SK-N-MC (cell line): ENCODE data around the gene RAB13.
"Not testable (repeated sequence)": the region's sequence is repeated elsewhere in the genome, so short reads cannot be mapped to it uniquely, and the experiment has no call there.

ENCODE experiments used
- DNase-seq: peaks from one replicate; pipeline ENCODE4 v3.0.0-alpha.2; 2011; ENCODE audit warnings: low read depth, low spot score
- H3K27ac ChIP-seq: fragments of 200-600 bp; sonication (generic); 2 replicates; pipeline ENCODE4 v1.5.1; 2016; ENCODE audit warnings: mixed run types
- H3K36me3 ChIP-seq: fragments of 200-600 bp; sonication (generic); 2 replicates; pipeline ENCODE4 v1.6.1; 2017; ENCODE audit warnings: antibody characterized with exemption, low read length, mixed read lengths; ENCODE audit not compliant: insufficient read depth
- H3K4me3 ChIP-seq: fragments of 200-600 bp; sonication (generic); 2 replicates; pipeline ENCODE4 v1.5.1; 2016
- H3K9ac ChIP-seq: fragments of 200-600 bp; sonication (generic); 2 replicates; pipeline ENCODE4 v1.8.0; 2017; ENCODE audit warnings: mixed run types, mixed read lengths; ENCODE audit not compliant: insufficient read length
- H3K9me3 ChIP-seq: fragments of 200-600 bp; sonication (generic); 2 replicates; pipeline ENCODE4 v1.6.1; 2017; ENCODE audit warnings: low read depth, mild to moderate bottlenecking, antibody characterized with exemption, low read length, moderate library complexity, mixed read lengths
- EZH2 ChIP-seq: fragments of 200-600 bp; sonication (generic); IDR thresholded peaks from one replicate; pipeline ENCODE4 v1.6.1; 2017; ENCODE audit warnings: antibody characterized with exemption
- FOXP2 ChIP-seq: optimal IDR thresholded peaks from 2 replicates; pipeline ENCODE3; 2011; ENCODE audit warnings: mild to moderate bottlenecking, moderate library complexity; ENCODE audit not compliant: insufficient read depth; ENCODE audit errors: extremely low read length, control extremely low read depth
- POLR2AphosphoS5 ChIP-seq: IDR thresholded peaks from 2 replicates; pipeline ENCODE4 v1.6.1; 2012; ENCODE audit warnings: mild to moderate bottlenecking, low read depth, low read length, borderline replicate concordance

The RAB13 gene

GRCh38 chr1:153985941-153986761 is at the start of gene RAB13:
Gene RAB13 (minus strand): TSS chr1:153986339. CDS start chr1:153986236, 103 bp downstream.
- H3K9ac ChIP-seq, result peak within 1 kb of the TSS; percentile 81
- DNase-seq, result no peak
- no peaks in the 10 kb centered on the region for H3K9me3 ChIP-seq
- TF ChIP-seq EZH2, result no peak
- peak within 1 kb of the TSS; percentile 86 for H3K4me3 ChIP-seq
- H3K27ac ChIP-seq, result peak within 1 kb of the TSS; percentile 79
- H3K36me3 ChIP-seq, result peaks cover 3% of the 10 kb centered on the region

DNA sequence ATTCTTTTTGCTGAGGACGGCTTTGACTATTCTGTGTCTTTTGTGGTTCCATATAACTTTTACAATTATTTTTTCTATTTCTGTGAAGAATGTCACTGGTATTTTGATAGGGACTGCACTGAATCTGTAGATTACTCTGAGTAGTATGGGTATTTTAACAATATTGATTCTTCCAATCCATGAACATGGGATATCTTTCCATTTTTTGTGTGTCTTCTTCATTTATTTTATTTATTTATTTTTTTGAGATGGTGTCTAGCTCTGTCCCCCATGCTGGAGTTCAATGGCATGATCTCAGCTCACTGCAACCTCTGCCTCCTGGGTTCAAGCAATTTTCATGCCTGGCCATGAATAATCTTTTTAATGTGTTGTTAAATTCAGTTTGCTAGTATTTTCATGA is 47.6 kb upstream of the RAB13 start:
- not testable (repeated sequence) for H3K9ac ChIP-seq, H3K4me3 ChIP-seq, DNase-seq, H3K27ac ChIP-seq, H3K9me3 ChIP-seq, H3K36me3 ChIP-seq

GRCh38 chr1:154019940-154020339 is 33.8 kb upstream of the RAB13 start:
- DNase-seq, result no peak
- Histone ChIP-seq H3K36me3 (no peaks in the 10 kb centered on the region), H3K9me3 (no peaks in the 10 kb centered on the region), H3K4me3 (no peak overlapping the region), H3K27ac (no peak overlapping the region), H3K9ac (no peak overlapping the region)
- TF ChIP-seq FOXP2, result no peak

GRCh38 chr1:154019269-154019668 is 33.1 kb upstream of the RAB13 start:
- DNase-seq, result no peak
- TF ChIP-seq FOXP2, result no peak
- no peak for TF ChIP-seq POLR2AphosphoS5
- no peak for TF ChIP-seq EZH2

DNA sequence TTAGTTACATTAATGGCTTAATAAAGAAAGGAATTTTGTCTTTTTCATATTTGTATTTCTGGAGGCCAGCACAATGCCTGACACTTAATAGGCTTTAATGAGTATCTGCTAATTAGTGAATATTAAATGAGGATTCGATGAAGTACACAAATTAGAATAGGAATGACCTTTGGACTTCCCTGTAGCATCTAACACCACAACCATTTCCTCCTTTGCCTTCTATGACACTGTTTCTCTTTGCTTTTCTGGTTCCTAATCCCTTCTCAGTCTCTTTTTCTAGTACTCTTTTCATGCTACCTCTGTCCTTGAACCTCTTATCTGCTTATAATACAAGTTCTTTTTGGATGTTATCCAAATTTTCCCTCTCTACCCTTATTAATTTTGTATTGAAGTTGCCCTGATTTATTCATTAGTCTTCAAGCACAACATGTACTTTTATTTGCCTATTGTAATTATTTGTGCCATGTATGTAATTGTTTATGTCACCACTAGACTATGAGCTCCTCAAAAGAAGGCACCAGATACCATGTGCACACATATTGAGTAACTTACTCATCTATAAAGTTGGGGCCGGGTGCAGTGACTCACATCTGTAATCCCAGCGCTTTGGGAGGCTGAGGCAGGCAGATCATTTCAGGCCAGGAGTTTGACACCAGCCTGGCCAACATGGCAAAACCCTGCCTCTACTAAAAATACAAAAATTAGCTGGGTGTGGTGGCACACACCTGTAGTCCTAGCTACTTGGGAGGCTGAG is 28.2 kb upstream of the RAB13 start:
- TF ChIP-seq FOXP2 (no peak), POLR2AphosphoS5 (no peak), EZH2 (no peak)
- Histone ChIP-seq H3K9ac (no peak overlapping the region), H3K36me3 (no peaks in the 10 kb centered on the region), H3K27ac (no peak overlapping the region), H3K9me3 (no peaks in the 10 kb centered on the region), H3K4me3 (no peak overlapping the region)
- DNase-seq, result no peak

More at GRCh38 chr1:154019269-154019668, 33.1 kb upstream of the RAB13 start:
- H3K4me3 ChIP-seq, result no peak overlapping the region
- no peaks in the 10 kb centered on the region for H3K9me3 ChIP-seq
- H3K9ac ChIP-seq, result no peak overlapping the region
- H3K27ac ChIP-seq, result no peak overlapping the region
- H3K36me3 ChIP-seq, result no peaks in the 10 kb centered on the region

- H3K9me3 ChIP-seq, H3K27ac ChIP-seq, H3K9ac ChIP-seq, H3K36me3 ChIP-seq, H3K4me3 ChIP-seq, DNase-seq: not testable (repeated sequence)
Observed at GRCh38 chr1:154012543-154012942, 26.4 kb upstream of the RAB13 start.

GRCh38 chr1:154012129-154012528 is 26.0 kb upstream of the RAB13 start:
- H3K9ac ChIP-seq, result no peak overlapping the region
- no peaks in the 10 kb centered on the region for H3K36me3 ChIP-seq
- DNase-seq, result no peak
- no peaks in the 10 kb centered on the region for H3K9me3 ChIP-seq
- H3K4me3 ChIP-seq, result no peak overlapping the region
- TF ChIP-seq FOXP2 (no peak), EZH2 (no peak), POLR2AphosphoS5 (no peak)
- H3K27ac ChIP-seq, result no peak overlapping the region

GRCh38 chr1:154006136-154006535 is 20.0 kb upstream of the RAB13 start:
- Histone ChIP-seq H3K9me3 (no peaks in the 10 kb centered on the region), H3K36me3 (no peaks in the 10 kb centered on the region), H3K4me3 (no peak overlapping the region), H3K27ac (no peak overlapping the region), H3K9ac (no peak overlapping the region)
- no peak for TF ChIP-seq EZH2
- no peak for TF ChIP-seq FOXP2
- TF ChIP-seq POLR2AphosphoS5, result no peak
- no peak for DNase-seq

GRCh38 chr1:154000420-154000819 is 14.3 kb upstream of the RAB13 start:
- Histone ChIP-seq H3K4me3 (no peak overlapping the region), H3K36me3 (peaks cover 3% of the 10 kb centered on the region; the same call in 1 of the 2 replicates), H3K9me3 (no peaks in the 10 kb centered on the region), H3K27ac (no peak overlapping the region), H3K9ac (no peak overlapping the region)
- no peak for TF ChIP-seq POLR2AphosphoS5
- DNase-seq, result no peak

GRCh38 chr1:153996882-153997281 is 10.7 kb upstream of the RAB13 start:
- H3K27ac ChIP-seq, DNase-seq, H3K9me3 ChIP-seq, H3K9ac ChIP-seq, H3K4me3 ChIP-seq: not testable (repeated sequence)
- peaks cover 37% of the 10 kb centered on the region for H3K36me3 ChIP-seq
